Transverse colon (tissue), 4 donors: ENCODE results near the gene DAPL1.

Experiments used
- CTCF ChIP-seq, 5 experiments: fragments of 200-600 bp in 3 of 5; fragments of 450-650 bp in 2 of 5; sonication (generic) in 3 of 5; IDR thresholded peaks; 1 replicate in 2 of 5; 2 replicates in 3 of 5; pipeline ENCODE4 v1.5.1; 2016 to 2017; ENCODE audit warnings: antibody characterized with exemption in 5 of 5, inconsistent platforms in 3 of 5, mild to moderate bottlenecking in 2 of 5, moderate library complexity in 1 of 5
- EP300 ChIP-seq: sonication (generic); formaldehyde crosslinking; IDR thresholded peaks from one replicate; pipeline ENCODE4 v1.6.1; 2017; ENCODE audit warnings: antibody characterized with exemption, low read depth
- POLR2A ChIP-seq: fragments of 450-650 bp; IDR thresholded peaks from one replicate; pipeline ENCODE4 v1.6.1; 2016; ENCODE audit warnings: antibody characterized with exemption, mild to moderate bottlenecking, moderate library complexity
- POLR2AphosphoS5 ChIP-seq, 3 donors: sonication (generic); formaldehyde crosslinking; IDR thresholded peaks; one replicate each; pipeline ENCODE4 v1.6.1; 2016; ENCODE audit warnings: antibody characterized with exemption in 3 of 3

DNA sequence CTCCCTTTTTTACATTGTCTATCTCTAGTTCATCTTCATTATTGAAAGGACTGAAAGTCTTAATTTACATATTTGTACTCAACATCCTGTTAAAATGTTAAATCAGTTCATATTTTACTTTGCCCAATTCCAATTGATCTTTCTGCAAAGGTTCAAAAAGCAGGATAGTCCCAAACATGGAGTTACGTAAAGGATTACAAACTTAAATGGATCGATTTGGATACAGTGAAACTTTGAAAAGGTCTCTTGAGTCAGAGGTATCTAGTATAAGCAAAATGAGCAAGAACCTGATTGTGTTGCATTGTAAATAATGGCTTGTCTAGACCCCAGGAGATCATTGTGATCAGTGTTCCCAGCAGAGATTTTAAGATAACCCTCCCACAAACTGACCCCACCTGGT is 4.1 kb downstream of the DAPL1 start:
- TF ChIP-seq CTCF (IDR thresholded peaks at IDR 0.05): no peak
- TF ChIP-seq POLR2AphosphoS5 (IDR thresholded peaks at IDR 0.05): no peak
- no peak for TF ChIP-seq POLR2A
- no peak for TF ChIP-seq EP300
